Measurements from ENCODE around the gene PIGN. TPM values are rescaled to one million over a fixed set of nuclear protein-coding genes. Genes with fewer than 3 reads are reported as not detected.

Gene PIGN
- total RNA-seq, 6 experiments from 2014 or later, result 8.2 to 17.8 (median 13.0) TPM

DNA sequence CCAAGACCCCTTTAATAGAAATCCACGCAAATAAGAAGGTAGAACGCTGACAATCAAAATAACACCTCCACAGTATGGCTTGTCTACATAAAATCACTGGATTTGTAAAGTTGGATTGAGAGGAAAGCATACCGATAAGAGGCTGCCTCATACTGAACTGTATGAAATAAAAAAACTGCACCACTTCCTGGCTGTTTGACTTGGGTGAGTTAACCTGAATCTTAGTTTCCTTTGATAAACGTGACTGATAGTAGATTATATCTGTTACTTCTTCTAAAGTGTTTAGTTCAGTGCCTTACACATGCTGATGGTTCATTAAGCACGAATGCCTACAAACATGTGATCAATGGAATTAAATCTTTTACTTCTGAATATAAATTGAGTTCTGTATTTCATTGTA is 153.6 kb downstream of the PIGN start:
- ATAC-seq (no peak), DNase-seq (no peak)
- Histone ChIP-seq H3K27me3 (no peaks in the 10 kb centered on the region), H3K4me1 (no peaks in the 10 kb centered on the region), H3K27ac (no peak overlapping the region), H3K4me3 (no peak overlapping the region), H3K9me3 (no peaks in the 10 kb centered on the region), H3K36me3 (no peaks in the 10 kb centered on the region)
- no peak for TF ChIP-seq POLR2A (IDR thresholded peaks at IDR 0.05)
- TF ChIP-seq, protein P1, sequence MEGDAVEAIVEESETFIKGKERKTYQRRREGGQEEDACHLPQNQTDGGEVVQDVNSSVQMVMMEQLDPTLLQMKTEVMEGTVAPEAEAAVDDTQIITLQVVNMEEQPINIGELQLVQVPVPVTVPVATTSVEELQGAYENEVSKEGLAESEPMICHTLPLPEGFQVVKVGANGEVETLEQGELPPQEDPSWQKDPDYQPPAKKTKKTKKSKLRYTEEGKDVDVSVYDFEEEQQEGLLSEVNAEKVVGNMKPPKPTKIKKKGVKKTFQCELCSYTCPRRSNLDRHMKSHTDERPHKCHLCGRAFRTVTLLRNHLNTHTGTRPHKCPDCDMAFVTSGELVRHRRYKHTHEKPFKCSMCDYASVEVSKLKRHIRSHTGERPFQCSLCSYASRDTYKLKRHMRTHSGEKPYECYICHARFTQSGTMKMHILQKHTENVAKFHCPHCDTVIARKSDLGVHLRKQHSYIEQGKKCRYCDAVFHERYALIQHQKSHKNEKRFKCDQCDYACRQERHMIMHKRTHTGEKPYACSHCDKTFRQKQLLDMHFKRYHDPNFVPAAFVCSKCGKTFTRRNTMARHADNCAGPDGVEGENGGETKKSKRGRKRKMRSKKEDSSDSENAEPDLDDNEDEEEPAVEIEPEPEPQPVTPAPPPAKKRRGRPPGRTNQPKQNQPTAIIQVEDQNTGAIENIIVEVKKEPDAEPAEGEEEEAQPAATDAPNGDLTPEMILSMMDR (IDR thresholded peaks at IDR 0.05), result no peak
- intact Hi-C loops (cut with DNase I), result no loop called here
- 52% methylated on average over 4 of the region's 5 CpGs for WGBS (ENCODE audit: insufficient coverage, low coverage, low lambda C conversion rate, missing lambda C conversion rate)

- no peak for DNase-seq
- H3K9me3 ChIP-seq, result no peaks in the 10 kb centered on the region
- H3K27me3 ChIP-seq, result no peaks in the 10 kb centered on the region
- WGBS (ENCODE audit: insufficient coverage, low coverage, low lambda C conversion rate, missing lambda C conversion rate), result 57% methylated on average over 4 of the region's 5 CpGs
- TF ChIP-seq, protein P1 (IDR thresholded peaks at IDR 0.05), result peak in 3 of 4 donors; percentile 22 to 26 (median 25)
- no peak for TF ChIP-seq POLR2A (IDR thresholded peaks at IDR 0.05)
- intact Hi-C loops (cut with DNase I), result no loop called here
- ATAC-seq, result peak; percentile 51 to 75 (median 60)
- H3K36me3 ChIP-seq, result no peaks in the 10 kb centered on the region
- H3K4me1 ChIP-seq, result no peaks in the 10 kb centered on the region
- no peak overlapping the region for H3K27ac ChIP-seq
- no peak overlapping the region for H3K4me3 ChIP-seq
Observed at GRCh38 chr18:62030091-62030985, 156.5 kb downstream of the PIGN start.

- Histone ChIP-seq H3K27me3 (no peaks in the 10 kb centered on the region), H3K36me3 (no peaks in the 10 kb centered on the region), H3K4me1 (no peaks in the 10 kb centered on the region), H3K9me3 (no peaks in the 10 kb centered on the region), H3K4me3 (no peak overlapping the region), H3K27ac (no peak overlapping the region)
- DNase-seq (no peak), ATAC-seq (no peak)
- 100% methylated on average over 1 of the region's 2 CpGs for WGBS (ENCODE audit: insufficient coverage, low coverage, low lambda C conversion rate, missing lambda C conversion rate)
- TF ChIP-seq, protein P1 (IDR thresholded peaks at IDR 0.05), result no peak
- no peak for TF ChIP-seq POLR2A (IDR thresholded peaks at IDR 0.05)
- intact Hi-C loops (cut with DNase I), result no loop called here
Observed at GRCh38 chr18:62028715-62029114, 158.1 kb downstream of the PIGN start.

GRCh38 chr18:62027914-62028520 is 158.8 kb downstream of the PIGN start:
- no peaks in the 10 kb centered on the region for H3K4me1 ChIP-seq
- DNase-seq (no peak), ATAC-seq (no peak)
- intact Hi-C loops (cut with DNase I), result no loop called here
- no peaks in the 10 kb centered on the region for H3K27me3 ChIP-seq
- no peaks in the 10 kb centered on the region for H3K36me3 ChIP-seq
- no peaks in the 10 kb centered on the region for H3K9me3 ChIP-seq
- H3K4me3 ChIP-seq, result no peak overlapping the region
- H3K27ac ChIP-seq, result no peak overlapping the region
- WGBS (ENCODE audit: insufficient coverage, low coverage, low lambda C conversion rate, missing lambda C conversion rate), result 68% methylated on average over 6 of the region's 6 CpGs
- TF ChIP-seq POLR2A (IDR thresholded peaks at IDR 0.05), result no peak
- TF ChIP-seq, protein P1 (IDR thresholded peaks at IDR 0.05), result no peak
